ENCODE measurements around the gene NUDT1. TPM values are rescaled to one million over a fixed set of nuclear protein-coding genes. Genes with fewer than 3 reads are reported as not detected.

Gene NUDT1
- total RNA-seq, 2 experiments from 2014 or later, result 85.2 to 87.5 TPM

DNA sequence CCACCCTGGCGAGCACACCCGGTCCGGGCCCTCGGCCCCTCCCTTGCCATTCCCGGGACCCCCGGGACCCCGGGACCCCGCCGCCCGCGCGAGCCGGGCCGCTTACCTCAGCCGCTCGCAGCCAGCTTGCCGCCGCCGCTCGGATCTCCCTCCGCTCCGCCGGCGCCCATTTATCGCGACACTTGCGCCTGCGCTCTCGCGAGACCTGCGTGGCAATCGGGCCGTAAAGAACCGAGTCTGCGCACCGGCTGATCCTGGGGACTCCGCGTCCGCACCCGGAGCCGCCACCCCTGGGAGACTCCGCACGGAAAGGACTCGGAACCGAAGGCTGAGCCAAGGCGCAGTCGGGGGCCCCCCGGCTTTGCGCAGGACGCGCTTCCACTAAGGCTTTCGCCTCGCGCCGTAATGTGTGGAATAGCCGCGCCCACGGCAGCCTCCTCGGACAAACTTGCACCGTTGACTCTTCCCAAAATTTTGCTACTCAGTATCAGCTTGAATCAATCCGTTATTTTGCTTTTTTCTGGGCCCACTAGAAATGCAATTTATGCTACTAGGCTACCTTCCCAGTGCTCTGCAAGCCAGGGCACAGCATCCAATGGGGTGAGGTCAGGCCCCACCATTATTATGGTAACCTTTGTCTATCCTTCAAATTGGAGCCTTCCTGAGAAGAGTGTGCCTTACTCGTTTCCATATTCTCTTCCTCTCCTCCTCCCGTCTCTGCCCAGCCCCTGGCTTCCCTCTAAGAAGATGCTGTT lies 9.1 kb upstream of the NUDT1 start, which contains the start of gene MAD1L1:
Gene MAD1L1, minus strand, starts transcription at position 180 of the 755 bp plus-strand sequence. CDS start 2,812 bp downstream, outside the sequence.
- POLR2A ChIA-PET, result interaction anchor here (1.0 to 3.4 kb wide), 6 partner anchors 9 to 123 kb away, joined by 3 to 38 read pairs (median 4); partner anchors contain the start of genes EIF3B, MRM2 and NUDT1
- H3K27me3 Mint-ChIP-seq, result no peaks in the 10 kb centered on the region
- CTCF ChIA-PET, result interaction anchor here (0.9 to 1.7 kb wide), 3 partner anchors 8 to 129 kb away, joined by 3 to 5 read pairs (median 5); partner anchors contain the start of genes MRM2 and NUDT1

DNA sequence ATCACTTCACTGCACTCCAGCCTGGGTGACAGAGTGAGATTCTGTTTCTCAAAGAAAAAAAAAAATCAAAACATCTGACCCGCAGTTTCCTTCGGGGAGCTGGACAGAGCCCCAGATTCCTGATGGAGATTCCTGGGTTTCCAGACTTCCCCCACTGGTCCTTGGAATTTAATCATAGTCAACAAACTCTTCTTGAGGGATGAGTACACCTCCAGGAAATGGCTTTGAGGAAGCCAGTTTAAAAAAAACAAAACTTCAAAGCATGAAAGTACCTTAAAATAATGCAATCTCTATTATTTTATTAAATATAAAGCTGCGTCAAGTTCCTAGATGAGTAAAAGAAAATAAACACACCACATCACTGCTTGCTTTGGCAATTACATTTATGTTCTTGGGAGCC lies 8.1 kb upstream of the NUDT1 start:
- H3K4me3 Mint-ChIP-seq, result peak overlapping the region; percentile 58
- peaks cover 41% of the 10 kb centered on the region for H3K36me3 Mint-ChIP-seq (ENCODE audit: low read depth)
- H3K27me3 Mint-ChIP-seq, result no peaks in the 10 kb centered on the region
- no peak for DNase-seq
- peak overlapping the region; percentile 56 for H3K27ac Mint-ChIP-seq
- ChIA-PET CTCF (no interaction called here), POLR2A (no interaction called here)
- H3K9me3 Mint-ChIP-seq, result no peaks in the 10 kb centered on the region
- H3K4me1 Mint-ChIP-seq, result peaks cover 40% of the 10 kb centered on the region

More for the DNA sequence above, 9.1 kb upstream of the NUDT1 start, which contains the start of gene MAD1L1:
- H3K27ac Mint-ChIP-seq, result peak within 1 kb of the TSS; percentile 82
- peak; percentile 92 for DNase-seq
- H3K4me1 Mint-ChIP-seq, result peaks cover 41% of the 10 kb centered on the region
- peaks cover 34% of the 10 kb centered on the region for H3K36me3 Mint-ChIP-seq (ENCODE audit: low read depth)
- no peaks in the 10 kb centered on the region for H3K9me3 Mint-ChIP-seq
- peak within 1 kb of the TSS; percentile 87 for H3K4me3 Mint-ChIP-seq

DNA sequence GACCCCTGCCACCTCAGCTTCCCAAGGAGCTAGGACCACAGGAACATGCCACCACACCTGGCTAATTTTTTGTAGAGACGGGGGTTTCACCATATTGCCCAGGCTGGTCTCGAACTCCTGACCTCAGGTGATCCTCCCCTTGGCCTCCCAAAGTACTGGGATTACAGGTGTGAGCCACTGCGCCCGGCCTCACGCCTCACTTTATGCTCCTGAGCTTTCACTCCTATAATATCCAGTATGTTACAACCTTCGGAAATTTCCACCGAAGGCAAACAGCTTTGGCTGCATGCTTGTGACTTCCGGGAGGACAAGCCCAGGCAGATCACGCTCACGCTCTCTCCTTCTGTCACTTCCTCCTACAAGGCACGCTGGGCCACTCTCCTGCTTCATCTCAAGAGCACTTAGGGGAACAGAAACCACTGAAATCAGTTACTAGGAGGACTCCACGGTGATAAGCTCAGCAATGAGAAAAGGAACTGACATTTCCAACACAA lies 4.9 kb upstream of the NUDT1 start:
- H3K36me3 Mint-ChIP-seq (ENCODE audit: low read depth), result peaks cover 41% of the 10 kb centered on the region
- no peak overlapping the region for H3K27ac Mint-ChIP-seq
- ChIA-PET POLR2A (no interaction called here), CTCF (no interaction called here)
- no peak for DNase-seq
- H3K4me1 Mint-ChIP-seq, result peaks cover 36% of the 10 kb centered on the region
- no peaks in the 10 kb centered on the region for H3K27me3 Mint-ChIP-seq
- H3K4me3 Mint-ChIP-seq, result no peak overlapping the region
- H3K9me3 Mint-ChIP-seq, result no peaks in the 10 kb centered on the region

DNA sequence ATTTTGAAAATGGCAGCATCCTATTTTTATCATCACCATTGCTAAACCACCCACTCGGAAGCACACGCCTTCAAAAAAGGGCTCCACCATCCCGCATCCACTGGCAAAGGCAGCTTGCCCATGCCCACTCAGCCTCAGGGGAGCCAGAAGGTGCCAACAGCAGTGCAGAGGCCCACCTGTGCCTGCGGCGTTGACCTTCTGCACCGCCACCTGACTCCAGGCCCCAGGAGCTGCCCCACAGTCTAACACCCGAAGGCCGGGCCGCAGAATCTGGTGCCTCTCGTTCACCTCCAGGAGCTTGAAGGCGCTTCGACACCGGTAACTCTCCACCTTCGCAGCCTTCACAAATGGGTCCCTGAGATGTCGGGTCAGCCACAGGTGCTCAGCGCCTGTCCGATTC lies 2.8 kb upstream of the NUDT1 start:
- H3K36me3 Mint-ChIP-seq (ENCODE audit: low read depth), result peaks cover 43% of the 10 kb centered on the region
- H3K9me3 Mint-ChIP-seq, result no peaks in the 10 kb centered on the region
- DNase-seq, result no peak
- H3K4me1 Mint-ChIP-seq, result peaks cover 42% of the 10 kb centered on the region
- H3K27ac Mint-ChIP-seq, result no peak overlapping the region
- CTCF ChIA-PET, result no interaction called here
- no peak overlapping the region for H3K4me3 Mint-ChIP-seq
- no peaks in the 10 kb centered on the region for H3K27me3 Mint-ChIP-seq
- POLR2A ChIA-PET, result no interaction called here

DNA sequence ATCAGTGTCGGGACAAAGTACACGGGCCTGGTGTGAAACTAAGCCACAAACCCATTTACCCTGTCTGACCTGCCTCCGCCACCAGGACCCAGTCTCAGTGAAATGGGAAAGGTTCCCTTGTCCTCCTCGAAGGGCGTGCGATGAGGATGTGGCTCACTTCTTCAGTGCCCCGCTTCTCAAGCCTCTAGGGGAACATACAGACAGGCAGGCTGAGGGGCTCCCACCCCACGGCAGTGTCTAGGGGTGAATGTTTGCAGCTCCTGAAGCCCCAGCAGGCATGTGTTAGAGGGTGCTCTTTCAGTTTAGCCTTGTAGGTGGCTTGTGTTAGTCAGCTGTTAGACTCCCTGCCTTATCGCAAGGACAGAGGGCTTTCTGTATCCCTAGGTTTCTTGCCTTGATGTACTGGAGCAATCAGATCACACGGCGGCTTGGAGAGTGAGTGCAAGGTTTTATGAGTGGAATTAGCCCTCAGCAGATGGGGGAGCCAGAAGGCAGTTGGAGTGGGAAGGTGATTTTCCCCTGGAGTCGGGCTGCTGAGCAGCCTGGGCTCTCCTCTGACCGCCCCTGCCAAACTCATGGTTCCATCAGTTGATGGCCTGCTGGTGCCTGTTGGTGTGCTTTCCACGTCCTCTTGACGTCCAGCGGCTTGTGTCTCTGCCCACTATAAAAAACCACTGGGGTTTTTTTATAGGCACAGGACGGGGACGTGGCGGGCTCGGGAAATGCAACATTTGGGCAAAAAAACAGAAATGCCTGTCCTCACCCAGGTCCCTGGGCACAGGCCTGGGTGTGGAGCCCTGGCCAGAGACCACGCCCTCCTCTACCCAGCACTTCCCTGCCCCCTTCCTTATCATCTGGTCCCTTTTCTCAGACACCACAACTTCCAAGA lies 759 bp downstream of the NUDT1 start:
- Mint-ChIP-seq H3K36me3 (ENCODE audit: low read depth) (peaks cover 25% of the 10 kb centered on the region), H3K27me3 (no peaks in the 10 kb centered on the region), H3K9me3 (no peaks in the 10 kb centered on the region), H3K27ac (peak overlapping the region; percentile 85), H3K4me1 (peaks cover 42% of the 10 kb centered on the region), H3K4me3 (peak overlapping the region; percentile 92)
- DNase-seq, result peak; percentile 34
- ChIA-PET POLR2A (interaction anchor here (0.9 to 2.7 kb wide), 8 partner anchors 8 to 711 kb away, joined by 3 to 38 read pairs (median 4); partner anchors contain the start of gene MAD1L1), CTCF (interaction anchor here (1.0 to 1.7 kb wide), 2 partner anchors 105 kb away, joined by 3 to 8 read pairs; no protein-coding TSS in a partner anchor)

DNA sequence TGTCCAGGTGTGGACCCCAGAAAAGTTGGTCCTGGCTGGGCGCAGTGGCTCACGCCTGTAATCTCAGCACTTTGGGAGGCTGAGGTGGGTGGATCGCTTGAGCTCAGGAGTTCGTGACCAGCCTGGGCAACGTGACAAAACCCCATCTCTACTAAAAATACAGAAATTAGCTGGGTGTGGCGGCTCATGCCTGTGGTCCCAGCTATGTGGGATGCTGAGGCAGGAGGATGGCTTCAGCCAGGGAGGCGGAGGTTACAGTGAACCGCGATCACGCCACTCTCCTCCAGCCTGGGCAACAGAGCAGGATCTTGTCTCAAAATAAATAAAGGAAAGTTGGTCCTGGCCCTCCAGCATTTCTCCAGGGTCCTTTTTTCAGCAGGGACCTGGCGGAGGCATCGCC lies 1.4 kb downstream of the NUDT1 start:
- peaks cover 47% of the 10 kb centered on the region for H3K4me1 Mint-ChIP-seq
- H3K4me3 Mint-ChIP-seq, result peak overlapping the region; percentile 92
- peaks cover 18% of the 10 kb centered on the region for H3K36me3 Mint-ChIP-seq (ENCODE audit: low read depth)
- DNase-seq, result no peak
- H3K9me3 Mint-ChIP-seq, result no peaks in the 10 kb centered on the region
- ChIA-PET CTCF (interaction anchor here (1.0 kb wide), 1 partner anchor 105 kb away, joined by 3 read pairs; no protein-coding TSS in a partner anchor), POLR2A (no interaction called here)
- no peak overlapping the region for H3K27ac Mint-ChIP-seq
- no peaks in the 10 kb centered on the region for H3K27me3 Mint-ChIP-seq

DNA sequence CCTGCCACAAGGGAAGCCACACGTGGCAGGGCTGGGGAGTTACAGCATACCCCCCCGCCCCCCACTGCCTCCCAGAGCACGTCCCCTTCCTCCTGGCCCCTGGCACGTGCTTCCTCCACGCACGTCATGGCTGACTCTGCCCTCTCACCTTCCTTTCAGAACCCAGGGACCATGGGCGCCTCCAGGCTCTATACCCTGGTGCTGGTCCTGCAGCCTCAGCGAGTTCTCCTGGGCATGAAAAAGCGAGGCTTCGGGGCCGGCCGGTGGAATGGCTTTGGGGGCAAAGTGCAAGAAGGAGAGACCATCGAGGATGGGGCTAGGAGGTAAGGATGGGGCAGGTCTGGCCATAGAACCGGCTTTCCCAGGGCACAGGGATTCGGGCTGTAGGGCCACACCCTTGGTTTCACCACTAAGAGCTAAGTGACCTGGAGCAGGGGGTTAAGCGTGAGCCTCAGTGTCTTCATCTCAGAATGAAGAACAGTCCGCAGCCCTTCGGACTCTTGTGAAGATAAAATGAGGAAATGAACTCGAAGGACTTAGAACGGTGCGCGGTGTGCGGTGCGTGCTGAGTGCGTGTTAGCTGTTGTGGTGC lies 2.5 kb downstream of the NUDT1 start:
- DNase-seq, result no peak
- Mint-ChIP-seq H3K4me3 (no peak overlapping the region), H3K27ac (no peak overlapping the region), H3K36me3 (ENCODE audit: low read depth) (peaks cover 16% of the 10 kb centered on the region), H3K4me1 (peaks cover 56% of the 10 kb centered on the region), H3K27me3 (no peaks in the 10 kb centered on the region), H3K9me3 (no peaks in the 10 kb centered on the region)
- CTCF ChIA-PET, result no interaction called here
- POLR2A ChIA-PET, result interaction anchor here (1.3 kb wide), 1 partner anchor 12 kb away, joined by 4 read pairs; the partner anchor contains the start of gene MAD1L1

DNA sequence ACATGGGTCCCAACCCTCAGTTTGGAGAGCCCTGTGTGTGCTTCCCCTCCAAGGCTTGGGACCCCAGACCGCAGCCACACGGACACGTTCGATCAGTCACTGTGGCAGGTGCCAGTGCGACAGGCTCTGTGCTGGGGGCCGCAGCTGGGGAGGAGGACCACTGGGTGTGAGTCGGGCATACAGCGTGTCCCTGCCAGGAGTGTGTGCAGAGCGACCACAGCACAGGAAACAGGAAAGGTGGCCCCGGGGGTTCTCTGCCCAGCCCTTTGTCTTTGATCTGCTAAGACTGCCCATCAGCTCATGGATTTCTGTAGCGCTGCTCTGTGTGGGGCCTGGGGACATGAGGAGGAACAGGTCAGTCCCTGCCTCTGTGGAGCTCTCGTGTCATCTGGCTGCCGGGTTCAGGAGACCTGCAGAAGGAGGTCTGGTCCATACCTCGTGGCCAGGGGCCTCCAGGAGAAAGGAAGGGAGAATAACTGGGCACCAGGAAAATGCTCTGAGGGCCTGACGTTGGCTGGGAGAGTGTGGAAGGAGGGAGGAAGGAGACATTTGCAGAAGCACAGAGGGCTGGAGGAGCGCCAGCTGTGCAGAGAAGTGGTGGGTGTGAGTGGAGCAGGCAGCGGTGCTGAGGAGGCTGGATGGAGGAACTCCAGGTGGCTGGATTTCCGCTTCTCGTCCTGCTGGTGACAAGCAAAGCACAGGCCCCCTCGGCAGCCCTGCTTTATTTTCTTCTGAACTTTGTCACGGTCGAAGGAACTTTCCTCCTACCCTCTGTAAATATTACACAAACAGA lies 4.1 kb downstream of the NUDT1 start:
- Mint-ChIP-seq H3K36me3 (ENCODE audit: low read depth) (peaks cover 20% of the 10 kb centered on the region), H3K27ac (no peak overlapping the region), H3K27me3 (no peaks in the 10 kb centered on the region), H3K4me1 (peaks cover 51% of the 10 kb centered on the region), H3K4me3 (no peak overlapping the region), H3K9me3 (no peaks in the 10 kb centered on the region)
- CTCF ChIA-PET, result interaction anchor here (0.8 kb wide), 1 partner anchor 102 kb away, joined by 3 read pairs; no protein-coding TSS in a partner anchor
- no peak for DNase-seq
- POLR2A ChIA-PET, result interaction anchor here (1.0 kb wide), 1 partner anchor 13 kb away, joined by 3 read pairs; the partner anchor contains the start of gene MAD1L1

DNA sequence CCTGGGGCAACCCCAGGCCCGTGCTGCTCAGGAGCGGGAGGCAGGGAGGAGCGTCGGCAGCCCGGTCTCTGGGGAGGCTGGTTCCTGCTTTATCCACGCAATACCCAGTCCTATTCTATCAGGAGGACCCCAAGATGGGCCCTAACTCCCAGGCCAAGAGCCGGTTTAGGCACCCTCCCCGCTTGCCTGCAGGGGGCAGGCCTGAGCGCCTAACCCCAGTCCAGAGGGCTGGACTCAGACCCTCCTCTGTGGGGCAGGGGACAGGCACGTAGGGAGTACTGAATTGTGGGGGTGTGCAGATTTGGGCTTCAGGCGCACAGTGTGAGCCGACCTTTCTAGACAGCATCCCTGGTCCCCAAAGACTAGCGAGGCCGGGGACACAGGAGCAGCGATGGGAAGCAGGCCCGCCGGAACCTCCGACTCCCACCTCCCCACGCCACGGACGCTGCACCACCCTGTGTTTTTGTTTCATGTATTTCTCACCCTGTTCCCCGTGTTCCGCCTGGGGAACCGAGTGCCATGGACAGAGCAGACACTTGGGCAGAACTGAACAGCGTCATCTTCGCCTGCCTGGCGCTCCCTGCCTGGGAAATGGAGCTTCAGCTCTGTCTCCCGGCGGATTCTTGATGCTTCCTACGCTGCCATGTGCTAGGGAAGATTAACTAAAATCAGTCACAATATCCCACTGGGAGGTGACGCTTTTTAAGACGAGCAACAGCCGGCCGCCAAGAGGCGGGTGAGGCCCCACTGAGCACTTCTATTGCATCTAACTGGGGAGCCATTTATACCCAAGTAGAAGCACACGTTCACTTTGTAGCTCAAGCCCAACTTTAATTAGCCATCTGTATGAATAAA lies 5.3 kb downstream of the NUDT1 start:
- CTCF ChIA-PET, result interaction anchor here (1.8 to 2.3 kb wide), 2 partner anchors 12 to 101 kb away, joined by 4 to 17 read pairs; no protein-coding TSS in a partner anchor
- H3K27ac Mint-ChIP-seq, result no peak overlapping the region
- POLR2A ChIA-PET, result interaction anchor here (2.3 kb wide), 1 partner anchor 16 kb away, joined by 6 read pairs; no protein-coding TSS in a partner anchor
- peaks cover 16% of the 10 kb centered on the region for H3K36me3 Mint-ChIP-seq (ENCODE audit: low read depth)
- H3K9me3 Mint-ChIP-seq, result no peaks in the 10 kb centered on the region
- H3K27me3 Mint-ChIP-seq, result no peaks in the 10 kb centered on the region
- peak; percentile 32 for DNase-seq
- H3K4me1 Mint-ChIP-seq, result peaks cover 48% of the 10 kb centered on the region
- no peak overlapping the region for H3K4me3 Mint-ChIP-seq

DNA sequence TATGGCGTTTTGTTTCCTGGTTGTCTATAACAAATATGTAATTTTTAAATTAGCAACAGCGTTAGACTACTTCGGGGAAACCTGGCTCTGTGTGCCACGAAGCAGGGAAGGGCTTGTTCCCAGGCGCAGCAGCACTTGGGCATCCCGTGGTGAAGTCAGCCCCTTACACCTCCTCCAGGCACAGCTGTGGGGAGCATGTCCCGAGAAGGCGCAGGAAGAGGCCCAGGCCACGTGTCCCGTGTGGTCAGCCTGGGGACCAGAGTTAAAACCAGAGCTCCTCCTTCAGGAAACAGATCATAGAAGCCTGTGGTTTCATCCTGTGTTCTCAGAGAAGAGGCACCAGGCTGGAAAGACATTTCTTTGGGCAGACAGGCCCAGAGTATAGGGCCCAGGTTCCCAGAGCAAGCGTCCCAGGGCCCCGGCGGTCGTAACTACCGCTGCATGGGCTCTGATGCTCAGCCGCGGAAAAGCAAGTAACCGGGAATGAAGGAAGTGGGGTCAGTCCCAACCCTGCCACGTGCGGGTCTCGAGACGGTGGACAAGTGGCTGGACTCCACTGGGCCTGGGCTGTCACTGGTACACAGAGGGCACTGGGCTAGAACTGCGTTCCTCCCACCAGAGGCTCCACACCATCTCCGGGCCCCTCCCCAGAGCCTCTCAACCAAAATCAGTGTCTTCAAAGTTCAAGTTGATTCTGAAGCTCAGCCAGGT lies 7.1 kb downstream of the NUDT1 start:
- CTCF ChIA-PET, result interaction anchor here (0.6 to 2.3 kb wide), 6 partner anchors 10 to 643 kb away, joined by 3 to 17 read pairs (median 4); partner anchors contain the start of gene MAD1L1
- H3K4me1 Mint-ChIP-seq, result peaks cover 40% of the 10 kb centered on the region
- peak; percentile 44 for DNase-seq
- POLR2A ChIA-PET, result interaction anchor here (1.4 to 2.3 kb wide), 2 partner anchors 17 to 35 kb away, joined by 5 to 6 read pairs; no protein-coding TSS in a partner anchor
- peak overlapping the region; percentile 62 for H3K27ac Mint-ChIP-seq
- H3K27me3 Mint-ChIP-seq, result no peaks in the 10 kb centered on the region
- H3K36me3 Mint-ChIP-seq (ENCODE audit: low read depth), result peaks cover 16% of the 10 kb centered on the region
- no peaks in the 10 kb centered on the region for H3K9me3 Mint-ChIP-seq
- H3K4me3 Mint-ChIP-seq, result peak overlapping the region; percentile 10

Measured in activated CD4-positive, alpha-beta memory T cell treated with anti-CD3 and anti-CD28 coated beads, Interleukin-2, amount 10 ng/mL, durations not matched to agents 7 days and 5 days (primary cell).